Common myeloid progenitor, CD34-positive (primary cell): ENCODE data around the gene PIP5K1C.
A peak's percentile ranks its signal among the peaks of the same experiment; 100 is the strongest.

Experiments used
- CTCF ChIA-PET: fragments of 350-600 bp; sonication (Branson Sonifier 250); formaldehyde crosslinking; loops from one replicate; lab custom pipeline; 2021; ENCODE audit warnings: antibody characterized with exemption; lab: Charles Lee
- POLR2A ChIA-PET: fragments of 350-600 bp; sonication (Branson Sonifier 250); formaldehyde crosslinking; loops from one replicate; lab custom pipeline; 2021; ENCODE audit warnings: antibody characterized with exemption; lab: Charles Lee
- DNase-seq, 3 donors: peaks; one replicate each; pipeline versions ENCODE4 v3.0.0 to v3.0.0-alpha.2; 2013
- H3K27ac ChIP-seq, 2 experiments: 1 replicate in 1 of 2; 2 replicates in 1 of 2; pipeline ENCODE4 v1.7.0; 2013; ENCODE audit warnings: inconsistent platforms in 2 of 2, low read length in 2 of 2, mild to moderate bottlenecking in 2 of 2, low read depth in 1 of 2, moderate library complexity in 1 of 2; ENCODE audit not compliant: severe bottlenecking in 2 of 2, insufficient read depth in 1 of 2, poor library complexity in 1 of 2
- H3K27me3 ChIP-seq, 5 experiments: replicated peaks in 2 of 5; 1 replicate in 3 of 5; 2 replicates in 2 of 5; pipeline versions ENCODE4 v1.6.1 to v1.7.0; 2013; ENCODE audit warnings: low read length in 4 of 5, mild to moderate bottlenecking in 2 of 5, moderate library complexity in 2 of 5, inconsistent platforms in 1 of 5; ENCODE audit not compliant: insufficient read depth in 5 of 5, control insufficient read depth in 4 of 5
- H3K36me3 ChIP-seq, 4 experiments: 1 replicate in 2 of 4; 2 replicates in 2 of 4; pipeline versions ENCODE4 v1.6.1 to v1.7.0; 2013; ENCODE audit warnings: low read length in 3 of 4, control low read depth in 1 of 4, mild to moderate bottlenecking in 1 of 4; ENCODE audit not compliant: control insufficient read depth in 4 of 4, insufficient read depth in 4 of 4
- H3K4me1 ChIP-seq, 4 experiments: 1 replicate in 3 of 4; 2 replicates in 1 of 4; pipeline versions ENCODE4 v1.6.1 to v1.7.1; 2013; ENCODE audit warnings: low read length in 3 of 4, mild to moderate bottlenecking in 3 of 4, control low read depth in 1 of 4, inconsistent platforms in 1 of 4, moderate library complexity in 1 of 4; ENCODE audit not compliant: control insufficient read depth in 4 of 4, insufficient read depth in 4 of 4; ENCODE audit errors: control extremely low read depth in 1 of 4
- H3K4me3 ChIP-seq, 7 experiments: 1 replicate in 4 of 7; 2 replicates in 3 of 7; pipeline versions ENCODE4 v1.5.1 to v1.7.0; 2013; ENCODE audit warnings: mild to moderate bottlenecking in 7 of 7, low read length in 6 of 7, moderate library complexity in 6 of 7, inconsistent platforms in 2 of 7, low read depth in 2 of 7, control low read depth in 1 of 7; ENCODE audit not compliant: insufficient read depth in 4 of 7, control insufficient read depth in 1 of 7; ENCODE audit errors: extremely low read depth in 1 of 7
- H3K9me3 ChIP-seq, 5 experiments: 1 replicate in 4 of 5; 2 replicates in 1 of 5; pipeline versions ENCODE4 v1.6.1 to v1.7.1; 2013; ENCODE audit warnings: low read length in 4 of 5, mild to moderate bottlenecking in 2 of 5, inconsistent platforms in 1 of 5, low read depth in 1 of 5, moderate library complexity in 1 of 5; ENCODE audit not compliant: control insufficient read depth in 4 of 5, insufficient read depth in 2 of 5; ENCODE audit errors: control extremely low read depth in 1 of 5
- WGBS: methylation state at CpG from one replicate; pipeline ENCODE4 v1.1.5; 2013; ENCODE audit not compliant: insufficient coverage; 5-methylcytosine and 5-hydroxymethylcytosine counted together

The PIP5K1C gene

GRCh38 chr19:3738477-3739220 lies 38.4 kb upstream of the PIP5K1C start:
- H3K9me3 ChIP-seq: peaks cover 0 to 3% (median 0%) of the 10 kb centered on the region in 5 experiments
- H3K27me3 ChIP-seq: no peaks in the 10 kb centered on the region
- no peak overlapping the region for H3K4me3 ChIP-seq
- H3K36me3 ChIP-seq: no peaks in the 10 kb centered on the region
- H3K4me1 ChIP-seq: peaks cover 0 to 2% (median 0%) of the 10 kb centered on the region in 4 experiments
- 94% methylated on average over 31 of the region's 32 CpGs for WGBS
- POLR2A ChIA-PET: no interaction called here
- DNase-seq: no peak
- H3K27ac ChIP-seq: no peak overlapping the region
- CTCF ChIA-PET: interaction anchor here (0.7 to 1.9 kb wide), 3 partner anchors 18 to 421 kb away, joined by 3 to 4 read pairs (median 3); partner anchors contain the start of genes APBA3 and MRPL54

DNA sequence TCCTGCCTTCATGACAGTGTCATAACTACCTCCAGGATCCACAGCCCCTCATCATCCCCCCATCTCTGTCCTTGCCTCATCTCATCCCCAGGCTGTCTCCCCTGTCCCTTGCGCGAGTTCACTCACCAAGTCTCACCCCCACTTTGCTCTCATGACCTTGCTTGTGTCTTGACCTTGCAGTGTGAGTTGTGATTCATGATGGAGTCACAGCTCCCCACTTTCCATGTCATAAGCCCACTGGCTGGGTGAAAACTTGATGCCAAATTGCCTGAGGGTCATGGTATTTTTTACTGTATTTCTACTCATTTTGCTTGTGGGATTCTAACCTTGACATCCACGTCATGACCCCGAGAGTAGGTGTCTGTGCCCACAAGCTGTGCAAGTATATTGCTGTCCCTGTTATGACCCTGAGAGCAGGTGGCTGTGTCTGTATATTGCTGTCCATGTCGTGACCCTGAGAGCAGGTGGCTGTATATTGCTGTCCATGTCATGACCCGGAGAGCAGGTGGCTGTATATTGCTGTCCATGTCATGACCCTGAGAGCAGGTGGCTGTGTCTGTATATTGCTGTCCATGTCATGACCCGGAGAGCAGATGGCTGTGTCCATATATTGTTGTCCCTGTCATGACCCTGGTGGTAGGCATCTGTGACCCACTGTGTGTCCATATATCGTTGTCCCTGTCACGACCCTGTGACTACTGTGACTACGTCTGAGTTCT lies 37.4 kb upstream of the PIP5K1C start:
- WGBS: 92% methylated on average over 8 of the region's 10 CpGs
- Histone ChIP-seq H3K4me3 (no peak overlapping the region), H3K9me3 (no peaks in the 10 kb centered on the region), H3K36me3 (no peaks in the 10 kb centered on the region), H3K4me1 (peaks cover 0 to 2% (median 0%) of the 10 kb centered on the region in 4 experiments), H3K27me3 (no peaks in the 10 kb centered on the region), H3K27ac (no peak overlapping the region)
- ChIA-PET CTCF (interaction anchor here (0.7 to 1.9 kb wide), 3 partner anchors 19 to 420 kb away, joined by 3 to 4 read pairs (median 3); partner anchors contain the start of genes APBA3 and MRPL54), POLR2A (no interaction called here)
- no peak for DNase-seq

DNA sequence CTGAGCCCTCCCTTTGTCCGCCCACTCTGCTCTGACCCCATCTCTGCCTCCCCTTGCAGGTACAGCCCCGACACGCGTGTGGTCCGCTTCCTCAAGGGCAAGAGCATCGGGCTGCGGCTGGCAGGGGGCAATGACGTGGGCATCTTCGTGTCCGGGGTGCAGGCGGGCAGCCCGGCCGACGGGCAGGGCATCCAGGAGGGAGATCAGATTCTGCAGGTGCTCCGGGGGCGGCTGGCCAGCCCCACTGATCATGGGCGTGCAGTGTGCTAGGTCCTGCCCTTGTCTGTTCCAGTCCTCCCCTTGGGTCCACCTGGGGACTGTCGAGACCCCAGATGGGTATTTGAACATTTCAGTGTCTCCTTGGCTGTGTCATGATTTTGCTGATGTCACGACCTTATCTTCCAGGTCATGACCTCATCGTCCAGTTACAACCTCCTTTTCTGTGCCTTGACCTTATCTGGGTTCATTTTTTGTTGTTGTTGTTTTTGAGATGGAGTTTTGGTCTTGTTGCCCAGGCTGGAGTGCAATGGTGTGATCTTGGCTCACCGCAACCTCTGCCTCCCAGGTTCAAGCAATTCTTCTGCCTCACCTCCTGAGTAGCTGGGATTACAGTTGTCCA lies 35.9 kb upstream of the PIP5K1C start:
- H3K27me3 ChIP-seq: no peaks in the 10 kb centered on the region
- 96% methylated on average over 20 of the region's 21 CpGs for WGBS
- DNase-seq: no peak
- no peaks in the 10 kb centered on the region for H3K36me3 ChIP-seq
- H3K4me1 ChIP-seq: peaks cover 0 to 2% (median 0%) of the 10 kb centered on the region in 4 experiments
- H3K9me3 ChIP-seq: no peaks in the 10 kb centered on the region
- ChIA-PET POLR2A (interaction anchor here (0.7 kb wide), 1 partner anchor 29 kb away, joined by 5 read pairs; no protein-coding TSS in a partner anchor), CTCF (no interaction called here)
- H3K27ac ChIP-seq: no peak overlapping the region
- no peak overlapping the region for H3K4me3 ChIP-seq

- WGBS: 100% methylated on average over 1 of the region's 14 CpGs
- ChIA-PET CTCF (interaction anchor here (1.6 kb wide), 1 partner anchor 23 kb away, joined by 4 read pairs; no protein-coding TSS in a partner anchor), POLR2A (no interaction called here)
Observed at GRCh38 chr19:3734310-3734600, 34.0 kb upstream of the PIP5K1C start.

DNA sequence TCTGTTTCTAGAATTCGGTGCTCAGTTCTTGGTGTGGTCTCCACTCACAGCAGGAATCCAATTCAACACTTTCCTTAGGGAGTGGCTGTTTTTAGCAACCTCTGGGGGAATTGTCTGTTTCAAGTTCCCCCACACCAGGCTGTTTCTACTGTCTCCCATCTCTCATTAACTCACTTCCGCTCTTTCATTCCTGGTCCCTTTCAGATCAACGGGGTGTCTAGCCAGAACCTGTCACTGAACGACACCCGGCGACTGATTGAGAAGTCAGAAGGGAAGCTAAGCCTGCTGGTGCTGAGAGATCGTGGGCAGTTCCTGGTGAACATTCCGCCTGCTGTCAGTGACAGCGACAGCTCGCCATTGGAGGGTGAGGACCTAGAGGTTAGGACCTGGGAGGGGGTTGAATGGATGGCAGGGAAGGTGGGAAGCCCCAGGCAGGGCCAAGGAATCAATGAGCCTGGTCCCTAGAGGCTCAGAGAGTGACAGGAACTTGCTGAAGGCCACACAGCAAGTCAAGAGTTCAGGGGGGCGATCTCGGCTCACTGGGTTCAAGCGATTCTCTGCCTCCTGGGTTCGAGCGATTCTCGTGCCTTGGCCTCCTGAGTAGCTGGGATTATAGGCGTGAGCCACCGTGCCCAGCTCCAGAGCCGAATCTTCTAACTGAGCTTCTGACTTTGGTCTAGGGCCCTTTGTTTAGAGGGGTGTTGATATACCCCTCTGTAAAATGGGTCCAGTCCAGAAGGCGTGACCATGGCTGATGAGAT lies 33.5 kb upstream of the PIP5K1C start:
- CTCF ChIA-PET: interaction anchor here (1.6 kb wide), 1 partner anchor 24 kb away, joined by 4 read pairs; no protein-coding TSS in a partner anchor
- POLR2A ChIA-PET: interaction anchor here (0.6 kb wide), 1 partner anchor 181 kb away, joined by 4 read pairs; no protein-coding TSS in a partner anchor
- Histone ChIP-seq H3K27me3 (no peaks in the 10 kb centered on the region), H3K27ac (no peak overlapping the region), H3K36me3 (no peaks in the 10 kb centered on the region), H3K4me1 (no peaks in the 10 kb centered on the region), H3K9me3 (no peaks in the 10 kb centered on the region), H3K4me3 (no peak overlapping the region)
- DNase-seq: peak in 1 of 3 donors; percentile 38
- WGBS: 94% methylated on average over 12 of the region's 20 CpGs

More at GRCh38 chr19:3734310-3734600, 34.0 kb upstream of the PIP5K1C start:
- DNase-seq: no peak
- H3K27ac ChIP-seq: no peak overlapping the region
- no peaks in the 10 kb centered on the region for H3K36me3 ChIP-seq
- no peaks in the 10 kb centered on the region for H3K27me3 ChIP-seq
- H3K9me3 ChIP-seq: no peaks in the 10 kb centered on the region
- no peak overlapping the region for H3K4me3 ChIP-seq
- no peaks in the 10 kb centered on the region for H3K4me1 ChIP-seq

DNA sequence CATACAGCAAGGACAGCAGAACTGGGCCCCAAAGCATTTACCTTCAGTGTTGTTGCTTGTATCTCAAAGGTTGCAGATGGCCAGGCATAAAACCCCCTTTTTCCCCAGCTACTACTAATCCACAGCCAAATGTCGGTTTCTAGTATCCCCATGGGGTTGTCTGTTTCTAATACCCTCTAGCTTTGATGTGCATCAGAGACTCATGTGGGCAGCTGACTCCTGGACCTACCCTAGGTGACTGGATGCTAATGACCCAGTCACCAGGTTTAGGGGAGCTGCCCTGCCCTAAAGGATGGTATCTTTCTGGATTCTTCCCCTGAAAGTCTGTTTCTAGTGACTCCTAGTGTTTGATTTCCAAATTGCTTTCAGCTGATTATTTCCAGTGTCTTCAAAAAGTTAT lies 31.8 kb upstream of the PIP5K1C start:
- Histone ChIP-seq H3K4me3 (no peak overlapping the region), H3K4me1 (no peaks in the 10 kb centered on the region), H3K36me3 (no peaks in the 10 kb centered on the region), H3K27ac (no peak overlapping the region), H3K9me3 (no peaks in the 10 kb centered on the region), H3K27me3 (no peaks in the 10 kb centered on the region)
- ChIA-PET CTCF (interaction anchor here (0.6 to 2.4 kb wide), 6 partner anchors 10 to 158 kb away, joined by 3 to 5 read pairs (median 4); no protein-coding TSS in a partner anchor), POLR2A (no interaction called here)
- 100% methylated on average over 1 of the region's 1 CpG for WGBS
- DNase-seq: no peak
